Measurements from ENCODE around the gene FLNA. TPM values are rescaled to one million over a fixed set of nuclear protein-coding genes. Genes with fewer than 3 reads are reported as not detected.
"Not testable (repeated sequence)": the region's sequence is repeated elsewhere in the genome, so short reads cannot be mapped to it uniquely, and the experiment has no call there.

FLNA gene
- polyA plus RNA-seq, 1 donor = 304 TPM

DNA sequence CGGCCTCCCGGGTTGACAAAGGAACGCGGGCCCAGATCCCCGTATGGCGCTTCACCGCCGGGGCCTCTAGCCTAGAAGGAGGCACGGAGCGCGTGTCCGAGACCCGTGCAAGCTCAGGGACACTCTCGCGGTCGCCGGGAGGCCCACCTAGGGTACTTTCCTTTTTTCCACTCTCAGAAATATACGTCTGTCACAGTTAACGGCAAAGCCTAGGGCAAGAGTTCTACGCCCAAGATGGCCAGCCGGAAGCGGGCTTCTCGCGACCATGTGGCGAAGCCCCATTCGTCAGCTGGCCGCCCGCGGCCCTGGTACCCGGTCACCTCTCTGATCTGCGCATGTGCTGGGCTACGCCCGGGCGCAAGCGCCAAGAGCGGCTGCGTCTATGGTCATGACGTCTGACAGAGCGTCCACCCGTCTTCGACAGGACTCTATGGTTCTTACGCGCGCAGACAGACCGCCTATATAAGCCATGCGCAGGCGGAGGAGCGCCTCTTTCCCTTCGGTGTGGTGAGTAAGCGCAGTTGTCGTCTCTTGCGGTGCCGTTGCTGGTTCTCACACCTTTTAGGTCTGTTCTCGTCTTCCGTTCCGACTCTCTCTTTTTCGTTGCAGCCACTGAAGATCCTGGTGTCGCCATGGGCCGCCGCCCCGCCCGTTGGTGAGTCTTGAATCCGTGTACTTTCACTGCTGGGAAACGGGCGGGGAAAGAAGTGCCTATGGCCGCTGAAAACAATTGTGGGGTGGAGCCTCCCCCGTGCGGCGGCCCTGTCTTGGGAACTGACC is 23.6 kb upstream of the FLNA start, which contains the start of gene RPL10:
Gene RPL10, plus strand, starts transcription at position 490 of the 780 bp plus-strand sequence. Its CDS starts 143 bp downstream, at position 633.
- peak; percentile 95 for DNase-seq

DNA sequence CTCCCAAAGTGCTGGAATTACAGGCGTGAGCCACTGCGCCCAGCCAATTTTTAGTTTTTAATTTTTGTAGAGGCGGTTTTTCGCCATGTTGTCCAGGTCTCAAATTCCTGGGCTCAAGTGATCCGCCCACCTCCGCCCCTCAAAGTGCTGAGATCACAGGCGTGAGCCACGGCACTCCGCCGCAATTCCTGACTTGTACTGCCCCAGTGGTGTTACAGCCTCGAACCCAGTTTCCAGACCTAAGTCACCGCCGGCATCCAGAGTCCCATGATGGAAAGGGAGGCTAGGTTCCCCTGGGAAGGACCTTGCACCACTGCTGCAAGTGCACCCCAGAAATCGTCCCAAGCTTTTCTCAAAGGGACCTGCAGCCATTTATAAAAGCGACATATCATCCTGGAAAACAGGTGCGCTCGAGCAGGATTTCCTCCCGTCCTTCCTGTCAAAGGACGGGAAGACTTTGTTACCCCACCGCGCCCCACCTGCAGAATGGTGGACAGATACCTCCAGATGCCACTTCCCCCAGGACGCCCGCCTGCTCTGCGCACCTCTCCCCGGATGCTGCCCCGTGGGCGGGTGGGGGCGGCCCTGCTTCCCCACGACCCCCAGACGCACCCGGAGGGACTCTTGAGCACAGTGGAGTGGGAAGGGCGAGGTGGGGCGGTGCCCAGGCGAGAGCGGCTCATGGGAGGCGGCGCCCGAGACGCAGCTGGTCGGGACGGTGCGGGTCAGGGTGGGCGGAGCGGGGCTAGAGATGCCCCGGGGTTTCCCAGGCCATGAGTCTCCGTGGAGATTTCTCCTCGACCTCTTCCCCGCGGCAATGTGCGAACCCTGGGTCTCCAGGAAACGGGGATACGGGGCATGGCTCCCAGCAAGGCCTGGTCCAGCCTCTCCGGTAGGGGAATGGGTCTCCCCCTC is 22.8 kb upstream of the FLNA start:
- DNase-seq = no peak

DNA sequence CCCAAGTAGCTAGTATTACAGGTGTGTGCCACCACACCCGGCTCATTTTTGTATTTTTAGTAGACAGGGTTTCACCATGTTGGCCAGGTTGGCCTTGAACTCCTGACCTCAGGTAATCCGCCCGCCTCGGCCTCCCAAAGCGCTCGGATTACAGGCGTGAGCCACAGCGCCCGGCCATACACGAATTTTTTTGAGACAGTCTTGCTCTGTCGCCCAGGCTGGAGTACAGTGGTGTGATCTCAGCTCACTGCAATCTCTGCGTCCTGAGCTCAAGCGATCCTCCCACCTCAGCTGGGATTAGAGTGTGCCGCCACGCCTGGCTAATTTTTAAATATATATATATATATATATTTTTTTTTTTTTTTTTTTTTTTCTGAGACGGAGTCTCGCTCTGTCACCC is 21.9 kb upstream of the FLNA start:
- DNase-seq = not testable (repeated sequence)

DNA sequence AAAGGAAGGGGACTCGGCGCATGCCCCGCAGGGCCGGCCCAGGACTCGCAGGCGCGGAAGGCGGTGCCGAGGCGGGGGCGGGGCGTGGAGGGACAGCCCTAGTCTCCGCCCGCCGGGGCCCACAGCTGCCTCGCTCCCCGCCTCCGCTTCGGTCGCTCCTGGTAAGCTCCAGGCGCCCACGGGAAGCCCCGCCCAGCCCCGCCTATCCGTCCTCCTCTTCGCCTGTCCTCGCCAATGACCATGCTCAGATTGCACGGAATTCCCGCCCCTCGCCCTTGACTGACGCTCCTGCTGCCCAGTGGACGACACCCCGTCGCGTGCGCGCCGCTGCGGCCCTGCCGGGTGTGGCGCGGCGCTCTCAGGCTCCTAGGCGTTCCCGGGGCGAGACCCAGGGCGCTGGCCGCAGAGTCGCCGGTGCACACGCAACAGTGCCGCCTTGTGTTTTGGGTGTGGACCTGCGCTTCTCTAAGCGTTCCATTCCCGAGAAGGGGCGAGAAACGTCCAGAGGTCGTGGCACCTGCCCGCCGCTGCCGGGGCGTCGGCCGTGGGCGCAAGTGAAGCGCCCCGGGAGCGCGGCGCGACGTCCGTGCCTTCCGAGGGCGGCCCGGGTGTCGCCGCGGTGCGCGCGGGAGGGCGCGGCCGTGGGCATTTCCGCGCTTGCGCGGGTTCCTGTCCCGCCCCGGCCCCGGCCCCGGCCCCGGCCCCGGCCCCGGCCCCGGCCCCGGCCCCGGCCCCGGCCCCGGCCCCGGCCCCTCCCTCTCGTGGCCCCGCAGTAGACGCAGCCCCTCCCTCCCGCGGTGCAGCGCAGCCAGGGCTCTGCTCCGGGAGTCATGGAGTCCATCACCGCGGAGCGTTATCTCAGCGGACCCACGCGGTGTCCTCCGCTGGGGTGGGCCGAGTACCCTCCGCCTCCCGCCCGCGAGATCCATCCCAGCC is 15.6 kb upstream of the FLNA start:
- DNase-seq = not testable (repeated sequence)

GRCh38 chrX:154388649-154389048 is 14.2 kb upstream of the FLNA start:
- not testable (repeated sequence) for DNase-seq

GRCh38 chrX:154388094-154388493 is 13.7 kb upstream of the FLNA start:
- DNase-seq = not testable (repeated sequence)

DNA sequence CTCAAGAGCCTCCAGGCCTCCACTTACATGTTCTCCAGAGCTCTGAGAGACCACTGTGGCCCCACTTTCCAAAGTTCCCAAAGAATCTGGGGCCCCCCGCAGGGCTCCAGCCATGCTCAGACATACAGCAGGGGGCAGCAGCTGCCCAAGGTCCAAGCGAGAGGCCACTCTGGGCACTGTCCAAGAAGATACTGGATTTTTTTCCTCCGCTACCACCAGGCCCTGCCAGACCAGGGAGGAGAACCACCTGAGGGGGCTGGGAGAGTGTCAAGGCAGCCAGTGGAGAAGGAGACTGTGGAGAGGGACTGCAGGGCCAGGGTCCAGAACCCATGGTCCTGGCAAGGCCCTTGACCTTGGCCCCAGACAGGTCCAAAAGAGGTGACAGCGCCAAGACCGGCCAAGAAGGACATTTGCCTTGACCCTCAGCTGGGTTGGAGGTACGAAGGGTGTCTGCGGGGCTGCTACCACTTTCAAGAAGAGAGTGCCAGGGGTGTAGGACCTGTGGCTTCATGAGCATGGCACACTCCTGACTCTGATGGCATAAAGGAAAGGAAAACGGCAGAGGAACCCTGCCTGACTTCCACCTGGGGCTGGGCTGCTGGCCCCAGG is 10.0 kb upstream of the FLNA start:
- DNase-seq = no peak

DNA sequence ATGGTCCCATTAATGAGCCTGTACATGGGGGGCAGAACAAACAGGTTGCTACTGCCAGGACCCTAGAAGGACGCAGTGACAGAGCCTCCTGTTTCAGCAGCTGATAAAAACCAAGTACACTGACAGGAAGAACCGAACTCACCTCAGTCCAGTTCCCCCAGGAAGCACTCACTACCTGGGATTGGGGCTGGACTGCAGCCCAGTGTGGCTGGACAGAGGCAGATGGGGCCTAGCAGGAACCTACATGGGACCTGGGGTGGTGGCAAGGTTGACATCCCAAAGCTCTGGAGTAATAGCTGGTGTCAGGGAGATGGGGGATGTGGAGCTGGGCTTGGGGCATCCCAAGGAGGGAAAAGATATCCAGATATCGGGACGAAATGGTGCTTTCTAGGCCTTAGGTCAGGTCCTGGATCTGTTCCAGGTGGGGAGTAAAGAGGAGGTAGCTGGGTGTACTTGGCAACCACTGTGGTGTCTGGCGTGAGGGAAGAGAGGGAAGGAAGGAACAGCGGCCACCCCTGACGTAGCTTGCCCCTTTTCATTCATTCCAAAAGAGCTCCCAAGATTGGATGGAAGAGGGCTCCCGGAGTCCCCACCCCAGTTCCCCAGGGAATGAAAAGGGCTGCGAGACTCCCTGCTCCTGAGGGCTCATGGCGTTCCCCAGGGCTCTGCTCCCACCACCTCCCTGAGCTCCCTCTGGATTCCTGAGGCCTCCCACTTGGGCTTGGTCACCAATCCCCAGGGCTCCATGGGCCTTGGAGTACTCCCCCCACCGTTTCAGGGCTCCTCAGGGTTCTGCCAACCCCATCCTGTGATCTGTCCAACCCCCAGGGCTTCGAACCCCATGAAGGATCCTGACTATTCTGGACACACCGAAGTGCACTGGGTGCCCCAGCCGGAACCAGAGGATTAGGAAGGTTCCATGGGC is 9.2 kb upstream of the FLNA start:
- DNase-seq = no peak

- DNase-seq = no peak
These were observed 8.1 kb upstream of the FLNA start for GRCh38 chrX:154382483-154383069.

GRCh38 chrX:154381271-154381670 is 6.8 kb upstream of the FLNA start:
- DNase-seq = no peak

DNA sequence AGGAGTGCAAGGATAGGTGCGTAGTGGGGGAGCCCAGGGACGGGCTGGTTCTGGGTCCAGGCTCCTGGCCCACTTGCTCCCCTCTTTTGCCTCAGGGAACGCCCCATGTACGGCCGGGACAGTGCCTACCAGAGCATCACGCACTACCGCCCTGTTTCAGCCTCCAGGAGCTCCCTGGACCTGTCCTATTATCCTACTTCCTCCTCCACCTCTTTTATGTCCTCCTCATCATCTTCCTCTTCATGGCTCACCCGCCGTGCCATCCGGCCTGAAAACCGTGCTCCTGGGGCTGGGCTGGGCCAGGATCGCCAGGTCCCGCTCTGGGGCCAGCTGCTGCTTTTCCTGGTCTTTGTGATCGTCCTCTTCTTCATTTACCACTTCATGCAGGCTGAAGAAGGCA is 6.4 kb upstream of the FLNA start:
- no peak for DNase-seq

GRCh38 chrX:154380153-154380552 is 5.7 kb upstream of the FLNA start:
- DNase-seq = no peak

DNA sequence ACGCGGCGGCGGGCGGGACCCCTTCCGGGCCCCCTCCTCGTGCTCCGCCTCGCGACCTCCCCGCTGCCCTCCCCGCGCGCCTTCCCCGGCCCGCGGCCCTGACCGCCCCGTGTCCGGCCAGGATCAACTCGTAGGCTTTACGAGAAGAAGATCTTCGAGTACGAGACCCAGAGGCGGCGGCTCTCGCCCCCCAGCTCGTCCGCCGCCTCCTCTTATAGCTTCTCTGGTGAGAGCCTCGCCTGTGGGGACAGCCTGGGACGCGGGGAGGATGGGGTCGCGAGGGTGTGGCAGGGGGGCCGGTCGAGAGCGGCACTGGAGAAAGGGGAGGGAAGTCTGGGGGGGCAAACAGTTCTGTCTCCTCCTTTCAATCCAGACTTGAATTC is 5.1 kb upstream of the FLNA start:
- DNase-seq = no peak

GRCh38 chrX:154378799-154379568 is 4.5 kb upstream of the FLNA start, which contains the start of gene EMD:
EMD (plus strand) TSS chrX:154379295; CDS start chrX:154379485, 190 bp downstream.
- peak; percentile 96 for DNase-seq

DNA sequence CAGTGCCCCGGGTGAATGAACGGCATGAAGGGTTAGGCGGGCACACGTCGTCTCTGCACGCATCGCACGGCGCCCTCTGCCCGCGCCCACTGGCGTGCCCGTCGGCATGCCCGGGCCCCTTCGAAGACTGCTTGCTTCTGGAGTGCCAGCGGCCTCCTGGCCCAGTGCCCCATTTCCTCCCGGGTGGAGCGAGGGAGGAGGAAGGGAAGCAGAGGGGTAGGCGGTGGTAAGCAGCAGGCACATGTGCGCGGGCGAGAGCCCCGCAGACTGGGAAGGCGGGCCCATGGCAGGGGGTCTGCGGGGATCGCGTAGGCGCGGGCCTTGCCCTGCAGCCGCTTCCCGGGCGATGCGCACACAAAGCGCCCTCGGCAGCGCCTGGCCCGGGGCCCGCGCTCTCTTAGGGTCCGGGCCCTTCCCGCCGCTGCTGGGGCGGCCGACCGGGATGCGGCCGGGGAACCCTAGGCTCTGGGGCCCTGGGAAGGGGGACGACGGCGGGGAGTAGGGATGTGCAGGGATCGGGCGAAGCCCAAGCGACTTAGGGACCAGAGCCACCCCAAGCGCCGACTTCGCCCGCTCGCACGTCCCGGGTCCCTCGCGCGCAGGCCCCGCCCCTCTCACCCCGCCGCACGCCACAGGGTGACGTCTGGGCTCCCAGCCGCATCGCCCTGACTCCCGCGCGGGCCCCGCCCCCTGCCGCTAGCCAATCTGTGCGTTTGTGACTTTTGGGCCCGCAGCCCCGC is 3.8 kb upstream of the FLNA start:
- no peak for DNase-seq

DNA sequence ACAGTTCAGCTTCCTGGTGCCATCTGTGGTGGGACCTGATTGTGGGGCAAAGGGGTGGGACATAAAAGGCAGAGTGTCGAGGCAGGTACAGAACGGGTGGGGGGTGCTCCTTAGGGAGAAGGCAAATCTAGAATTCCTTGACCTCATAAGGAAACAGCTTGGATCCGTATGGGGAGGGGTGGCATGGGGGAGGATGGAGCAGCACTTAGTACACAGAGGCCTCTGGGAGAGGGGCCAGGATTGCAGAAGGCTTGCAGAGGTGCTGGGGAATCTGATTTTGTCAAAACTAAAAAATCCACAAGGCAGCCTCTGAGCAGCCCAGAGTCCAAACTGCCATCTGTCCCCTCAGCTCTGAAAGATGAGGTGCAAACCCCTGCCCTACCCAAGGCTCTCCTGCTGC is 2.3 kb upstream of the FLNA start:
- no peak for DNase-seq

- DNase-seq = no peak
These were observed 696 bp upstream of the FLNA start for GRCh38 chrX:154375156-154375504.

Data from hindlimb muscle (tissue), 1 donor.